K562 (cell line): ENCODE data around the gene PNPO. TPM values are rescaled to one million over a fixed set of nuclear protein-coding genes. Genes with fewer than 3 reads are reported as not detected.

Experiments used
- GATAD2A ChIP-seq: fragments of 450-650 bp; IDR thresholded peaks from 2 replicates; pipeline ENCODE4 v1.6.1; 2017
- JUN ChIP-seq, 2 experiments: sonication (generic) in 1 of 2; formaldehyde crosslinking in 1 of 2; IDR thresholded peaks; 2 replicates each; pipeline versions ENCODE4 v1.6.1 to v1.8.0; 2012 to 2022; ENCODE audit warnings: borderline replicate concordance in 2 of 2, mild to moderate bottlenecking in 2 of 2, improper control_type of control experiment in 1 of 2, low read depth in 1 of 2, low read length in 1 of 2, missing genetic modification reagents in 1 of 2
- JUNB ChIP-seq: fragments of 450-650 bp; formaldehyde crosslinking; conservative IDR thresholded peaks from 2 replicates; pipeline ENCODE4 v1.4.0; 2020; ENCODE audit warnings: mild to moderate bottlenecking
- OTX1 ChIP-seq: fragments of 450-650 bp; formaldehyde crosslinking; IDR thresholded peaks from 2 replicates; pipeline ENCODE4 v1.4.0; 2022; ENCODE audit warnings: mild to moderate bottlenecking
- PPARD ChIP-seq: fragments of 250-450 bp; sonication (Bioruptor Pico); IDR thresholded peaks from 2 replicates; pipeline ENCODE4 v1.8.0; 2022; ENCODE audit warnings: inconsistent platforms, mild to moderate bottlenecking, moderate library complexity
- RREB1 ChIP-seq: fragments of 250-450 bp; sonication (Bioruptor Pico); IDR thresholded peaks from 2 replicates; pipeline ENCODE4 v1.4.0; 2020
- SMARCA4 ChIP-seq: fragments of 450-650 bp; IDR thresholded peaks from 2 replicates; pipeline ENCODE4 v1.6.1; 2016
- SMARCE1 ChIP-seq: fragments of 450-650 bp; IDR thresholded peaks from 2 replicates; pipeline ENCODE4 v1.7.1; 2016; ENCODE audit warnings: mild to moderate bottlenecking
- SREBF2 ChIP-seq: sonication (generic); formaldehyde crosslinking; IDR thresholded peaks from 2 replicates; pipeline ENCODE4 v1.4.0; 2020; ENCODE audit warnings: mild to moderate bottlenecking, missing genetic modification reagents
- U2AF1 ChIP-seq: fragments of 200-400 bp; formaldehyde crosslinking; optimal IDR thresholded peaks from 2 replicates; pipeline ENCODE3; 2017; ENCODE audit warnings: mild to moderate bottlenecking, low read depth, low read length, moderate library complexity
- WHSC1 ChIP-seq: IDR thresholded peaks from one replicate; pipeline ENCODE4 v1.6.1; 2012; ENCODE audit warnings: low read length, control low read depth, inconsistent platforms
- ZNF518B ChIP-seq: fragments of 250-450 bp; sonication (Bioruptor Pico); IDR thresholded peaks from 2 replicates; pipeline ENCODE4 v1.5.0; 2021; ENCODE audit warnings: mild to moderate bottlenecking, moderate library complexity
- ZNF76 ChIP-seq: fragments of 250-450 bp; sonication (Bioruptor Pico); IDR thresholded peaks from 2 replicates; pipeline ENCODE4 v1.4.0; 2020; ENCODE audit warnings: mild to moderate bottlenecking, moderate library complexity, borderline replicate concordance
- polyA plus RNA-seq, 8 experiments: library from polyadenylated mRNA; depleted of rRNA in 4 of 8; stranded (reverse) in 5 of 8; unstranded in 3 of 8; fragments of >200 nt; fragmentation: Nextera tagmentation in 2 of 8; fragmentation: Illumina TruSeq in 1 of 8; extraction: Ambion mirVana in 2 of 8; extraction: Trizol in 1 of 8; gene quantifications; 2 replicates each; pipeline versions ENCODE4 v1.2.1 to v1.2.3, GENCODE V29; 2011 to 2014; ENCODE audit warnings: inconsistent platforms in 1 of 8, missing spikeins in 1 of 8
- total RNA-seq, 7 experiments: library from RNA; depleted of rRNA in 6 of 7; stranded (reverse); fragments of >200 nt in 6 of 7; fragmentation: Illumina TruSeq in 2 of 7; extraction: Trizol in 2 of 7; gene quantifications; 2 replicates each; pipeline versions ENCODE4 v1.2.1 to v1.2.3, GENCODE V29; 2011 to 2021; ENCODE audit warnings: low replicate concordance in 1 of 7
- TF ChIP-seq, protein P1 (sequence below): fragments of 450-650 bp; IDR thresholded peaks from 2 replicates; pipeline ENCODE4 v1.6.1; 2016; ENCODE audit warnings: missing biosample characterization, missing genetic modification characterization
- TF ChIP-seq, protein P2 (sequence below): sonication (generic); formaldehyde crosslinking; IDR thresholded peaks from 2 replicates; pipeline ENCODE4 v1.8.0; 2022; ENCODE audit warnings: mild to moderate bottlenecking, missing genetic modification reagents

Gene PNPO
- total and polyA plus RNA-seq, 9 of the 15 experiments (the other 6 are each of a cell fraction or from before 2014, with no cell fraction given) = 16.6 to 39.0 (median 27.4) TPM

DNA sequence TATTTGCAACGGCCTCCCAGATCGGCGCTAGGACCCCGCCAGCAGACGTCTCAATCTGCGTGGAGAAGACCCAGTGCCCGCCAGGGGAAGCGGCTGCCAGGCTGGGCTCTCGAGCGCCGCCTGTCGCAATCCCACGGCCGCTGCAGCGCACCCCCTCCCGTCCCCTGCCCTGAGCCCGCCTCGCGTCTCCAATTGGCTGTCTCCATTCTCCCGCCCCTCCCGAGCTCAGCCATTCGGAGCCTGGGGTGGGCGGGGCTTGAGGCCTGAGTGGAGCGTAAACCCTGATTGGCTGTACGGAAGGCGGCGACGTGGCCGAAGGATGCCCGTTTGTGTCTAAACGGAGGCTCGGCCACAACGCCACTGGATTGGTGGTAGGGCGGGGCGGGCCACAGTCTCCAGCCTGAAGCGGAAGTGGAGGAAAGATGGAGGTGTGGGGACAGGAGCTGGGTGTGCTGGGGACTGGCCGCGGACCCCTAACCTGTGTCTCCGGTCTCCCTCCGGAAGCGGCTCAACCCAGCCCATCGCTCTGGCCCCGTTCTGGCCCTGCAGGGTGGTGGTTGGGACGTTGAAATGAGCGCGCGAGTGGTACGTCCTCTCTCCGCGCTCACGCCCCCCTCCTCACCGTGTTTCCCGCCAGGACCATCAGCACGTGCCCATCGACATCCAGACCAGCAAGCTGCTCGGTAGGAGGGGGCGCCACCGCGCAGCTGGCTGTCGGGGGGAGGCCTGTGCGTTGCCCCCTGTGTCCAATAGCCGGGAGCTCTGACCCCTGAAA is 29.5 kb downstream of the PNPO start, which contains the start of gene CDK5RAP3 (continued):
- TF ChIP-seq ZNF518B (CRISPR knock-in tag) (no peak), SMARCA4 (no peak), JUNB (CRISPR knock-in tag) (no peak), SREBF2 (CRISPR knock-in tag) (no peak), GATAD2A (peak; percentile 78; the same call in 1 of the 2 replicates), WHSC1 (no peak), OTX1 (0 out of 2 replicates have a peak, but pooled peaks have one; percentile 20), U2AF1 (no peak), JUN (IDR thresholded peaks at IDR 0.05; ENCODE audit: borderline replicate concordance, low read depth, low read length) (no peak), JUN (CRISPR knock-in tag; IDR thresholded peaks at IDR 0.05; ENCODE audit: borderline replicate concordance) (peak; percentile 93), PPARD (CRISPR knock-in tag) (no peak), SMARCE1 (0 out of 2 replicates have a peak, but pooled peaks have one; percentile 36), ZNF76 (no peak), RREB1 (CRISPR knock-in tag) (no peak)
- TF ChIP-seq, protein P1, sequence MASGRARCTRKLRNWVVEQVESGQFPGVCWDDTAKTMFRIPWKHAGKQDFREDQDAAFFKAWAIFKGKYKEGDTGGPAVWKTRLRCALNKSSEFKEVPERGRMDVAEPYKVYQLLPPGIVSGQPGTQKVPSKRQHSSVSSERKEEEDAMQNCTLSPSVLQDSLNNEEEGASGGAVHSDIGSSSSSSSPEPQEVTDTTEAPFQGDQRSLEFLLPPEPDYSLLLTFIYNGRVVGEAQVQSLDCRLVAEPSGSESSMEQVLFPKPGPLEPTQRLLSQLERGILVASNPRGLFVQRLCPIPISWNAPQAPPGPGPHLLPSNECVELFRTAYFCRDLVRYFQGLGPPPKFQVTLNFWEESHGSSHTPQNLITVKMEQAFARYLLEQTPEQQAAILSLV (tag) = no peak
- TF ChIP-seq, protein P2, sequence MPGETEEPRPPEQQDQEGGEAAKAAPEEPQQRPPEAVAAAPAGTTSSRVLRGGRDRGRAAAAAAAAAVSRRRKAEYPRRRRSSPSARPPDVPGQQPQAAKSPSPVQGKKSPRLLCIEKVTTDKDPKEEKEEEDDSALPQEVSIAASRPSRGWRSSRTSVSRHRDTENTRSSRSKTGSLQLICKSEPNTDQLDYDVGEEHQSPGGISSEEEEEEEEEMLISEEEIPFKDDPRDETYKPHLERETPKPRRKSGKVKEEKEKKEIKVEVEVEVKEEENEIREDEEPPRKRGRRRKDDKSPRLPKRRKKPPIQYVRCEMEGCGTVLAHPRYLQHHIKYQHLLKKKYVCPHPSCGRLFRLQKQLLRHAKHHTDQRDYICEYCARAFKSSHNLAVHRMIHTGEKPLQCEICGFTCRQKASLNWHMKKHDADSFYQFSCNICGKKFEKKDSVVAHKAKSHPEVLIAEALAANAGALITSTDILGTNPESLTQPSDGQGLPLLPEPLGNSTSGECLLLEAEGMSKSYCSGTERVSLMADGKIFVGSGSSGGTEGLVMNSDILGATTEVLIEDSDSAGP (CRISPR knock-in tag) = peak; percentile 83
